DMS 273 treated with DMSO at 0.1 percent for 48 hours (cell line): Measurements from ENCODE around the gene PDGFB.

Source experiments
- DNase-seq: peaks from one replicate; lab custom pipeline; 2025; lab: John Stamatoyannopoulos, UW

PDGFB gene

GRCh38 chr22:39244496-39245129 is at the start of gene PDGFB:
TSS of gene PDGFB (minus strand) at chr22:39244982. CDS start at chr22:39243963, 1,019 bp downstream.
- DNase-seq = no peak

DNA sequence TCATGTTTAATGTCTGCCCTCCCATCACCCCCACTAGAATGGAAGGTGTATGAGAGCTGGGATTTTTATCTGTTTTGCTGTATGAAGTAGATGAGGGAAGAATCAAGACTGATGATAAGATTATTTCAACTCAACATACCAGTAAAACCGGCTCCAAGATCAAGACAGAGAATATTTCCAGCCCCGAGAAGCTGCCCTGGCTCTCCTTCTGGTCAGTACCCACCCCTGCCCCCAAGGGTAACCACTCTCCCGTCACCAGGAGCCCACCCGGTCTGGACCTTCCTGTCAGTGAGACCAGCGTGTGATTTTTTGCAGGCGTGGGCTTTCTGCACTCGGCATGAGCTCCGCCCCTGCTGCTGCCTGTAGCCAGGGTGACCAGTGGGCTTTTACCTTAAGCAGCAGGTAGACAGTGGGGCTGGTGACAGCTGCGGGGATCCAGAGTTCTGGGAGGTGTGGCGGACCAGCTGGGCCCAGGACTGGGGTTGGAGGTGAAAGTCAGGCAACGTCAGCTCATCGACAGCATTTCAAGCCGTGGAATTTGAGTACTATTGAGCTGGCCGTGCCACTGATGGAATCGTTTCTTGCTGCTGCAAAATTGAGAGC is 49.1 kb upstream of the PDGFB start:
- DNase-seq = no peak

GRCh38 chr22:39292561-39293074 is 47.8 kb upstream of the PDGFB start:
- DNase-seq = no peak

DNA sequence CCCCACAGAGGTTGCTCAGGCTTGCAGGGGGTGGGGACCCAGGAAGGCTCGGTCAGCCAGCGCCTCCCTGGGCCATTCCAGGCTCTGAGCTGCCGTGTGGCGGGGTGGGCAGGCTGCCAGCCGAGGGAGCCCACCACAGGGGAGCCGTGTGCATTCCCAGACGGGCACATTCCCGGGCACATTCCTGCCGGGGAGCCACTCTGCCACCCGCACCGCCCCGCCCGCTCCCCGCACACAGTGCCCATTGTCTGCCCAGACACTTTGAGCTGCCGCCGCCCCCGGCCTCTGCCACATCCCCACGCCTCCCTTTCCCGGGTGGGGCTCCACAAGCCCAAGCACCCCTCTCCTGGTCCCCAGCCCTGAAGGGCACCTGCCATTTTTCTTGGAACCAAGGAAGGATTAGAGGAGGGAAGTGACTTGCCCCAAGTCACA is 47.3 kb upstream of the PDGFB start:
- DNase-seq = no peak

DNA sequence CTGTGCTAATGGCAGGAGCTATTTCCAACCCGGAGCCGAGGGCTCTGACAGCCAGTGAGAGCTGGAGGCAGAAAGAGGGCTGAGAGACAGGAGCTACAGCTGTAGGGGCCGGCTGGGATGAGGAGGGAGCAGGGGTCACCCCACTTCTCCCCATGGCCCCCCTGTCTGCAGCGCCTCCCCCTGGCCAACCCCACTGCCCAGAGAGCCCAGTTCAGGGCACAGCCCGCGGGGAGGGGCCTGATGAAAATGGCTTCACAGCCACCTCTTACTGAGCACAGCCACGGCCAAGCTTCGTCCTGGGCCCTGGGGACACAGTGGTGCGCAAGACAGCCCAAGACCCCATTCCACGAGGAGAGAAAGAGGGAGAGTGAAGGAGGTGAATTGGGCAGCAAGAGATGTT is 46.7 kb upstream of the PDGFB start:
- no peak for DNase-seq

DNA sequence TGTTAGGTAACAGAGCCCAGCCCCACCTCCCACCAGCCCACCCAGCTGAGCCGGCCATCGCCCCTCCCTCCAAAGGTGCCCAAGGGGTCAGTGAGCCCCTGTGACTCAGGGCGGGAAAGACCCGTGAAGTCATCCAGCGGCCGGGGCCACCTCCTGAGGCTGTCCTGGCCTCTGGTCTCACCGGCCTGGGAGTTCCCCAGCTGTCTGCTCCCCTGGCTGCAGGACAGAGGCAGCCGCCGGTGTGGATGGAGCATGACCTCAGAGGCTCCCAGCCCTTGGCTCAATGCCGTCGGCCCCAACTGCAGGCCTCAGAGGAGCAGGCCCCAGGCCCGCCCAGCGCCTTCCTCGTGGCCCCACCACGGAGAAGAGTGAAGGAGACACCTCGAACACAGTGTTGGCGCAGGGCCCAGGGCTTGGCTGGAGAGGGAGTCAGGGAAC is 46.0 kb upstream of the PDGFB start:
- no peak for DNase-seq

DNA sequence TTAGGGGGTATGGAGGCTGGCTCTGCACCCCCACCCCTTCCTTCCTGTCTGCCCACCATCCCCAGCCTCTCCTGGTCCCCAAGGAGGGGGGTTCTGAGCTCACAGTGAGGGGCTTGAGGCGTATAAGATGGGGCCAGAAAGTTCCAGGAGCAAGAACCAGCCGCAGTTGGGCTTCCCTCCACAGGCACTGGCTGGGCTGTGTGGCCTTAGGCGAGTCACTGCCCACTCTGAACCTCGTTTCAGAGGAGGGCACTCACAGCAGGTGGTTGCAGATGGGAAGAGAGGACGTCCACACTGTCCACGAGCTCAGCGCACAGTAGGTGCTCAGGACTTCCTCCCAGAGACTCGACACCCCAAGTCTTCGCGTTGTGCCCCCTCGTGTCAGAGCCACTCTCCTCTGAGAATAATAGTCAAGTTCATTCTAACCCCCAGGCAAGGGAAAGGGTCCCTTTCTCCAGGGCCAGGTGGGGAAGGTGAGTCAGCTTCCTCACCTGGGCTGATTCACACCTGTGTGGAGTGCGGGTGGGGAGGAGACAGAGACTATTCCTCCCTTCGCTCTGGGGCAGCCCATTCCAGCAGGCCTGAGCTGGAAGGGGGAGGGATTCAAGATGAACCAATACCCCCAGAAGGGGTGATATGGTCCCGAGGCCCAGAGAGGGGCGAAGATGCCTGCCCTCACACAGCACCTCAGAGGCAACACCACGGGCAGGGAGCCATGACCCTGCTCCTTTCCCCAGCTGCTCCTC is 45.4 kb upstream of the PDGFB start:
- no peak for DNase-seq

- no peak for DNase-seq
These were observed 44.8 kb upstream of the PDGFB start for GRCh38 chr22:39289533-39289932.

GRCh38 chr22:39288135-39288898 is 43.5 kb upstream of the PDGFB start:
- no peak for DNase-seq

GRCh38 chr22:39287076-39287725 is 42.4 kb upstream of the PDGFB start:
- no peak for DNase-seq

DNA sequence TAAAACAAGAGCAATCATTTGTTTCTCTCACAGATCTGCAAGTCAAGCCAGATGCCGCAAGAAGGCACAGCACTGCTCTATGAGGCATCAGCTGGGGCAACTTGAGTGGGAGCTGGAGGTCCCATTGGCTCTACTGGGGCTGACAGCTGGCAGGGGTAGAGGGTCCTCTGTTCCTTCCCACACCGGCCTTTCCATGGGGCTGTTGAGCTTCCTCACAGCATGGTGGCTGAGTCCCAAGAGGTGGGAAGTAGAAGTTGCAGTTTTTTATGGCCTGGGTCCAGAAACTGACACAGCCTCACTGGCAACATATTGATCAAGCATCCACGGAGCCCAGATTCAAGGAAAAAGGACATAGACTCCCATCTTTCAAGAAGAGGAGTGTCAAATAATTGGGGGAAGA is 40.2 kb upstream of the PDGFB start:
- no peak for DNase-seq

GRCh38 chr22:39284142-39284980 is 39.6 kb upstream of the PDGFB start:
- DNase-seq = no peak

- DNase-seq = no peak
These were observed 38.8 kb upstream of the PDGFB start for GRCh38 chr22:39283322-39284141.

GRCh38 chr22:39282645-39283321 is 38.0 kb upstream of the PDGFB start:
- DNase-seq = no peak

DNA sequence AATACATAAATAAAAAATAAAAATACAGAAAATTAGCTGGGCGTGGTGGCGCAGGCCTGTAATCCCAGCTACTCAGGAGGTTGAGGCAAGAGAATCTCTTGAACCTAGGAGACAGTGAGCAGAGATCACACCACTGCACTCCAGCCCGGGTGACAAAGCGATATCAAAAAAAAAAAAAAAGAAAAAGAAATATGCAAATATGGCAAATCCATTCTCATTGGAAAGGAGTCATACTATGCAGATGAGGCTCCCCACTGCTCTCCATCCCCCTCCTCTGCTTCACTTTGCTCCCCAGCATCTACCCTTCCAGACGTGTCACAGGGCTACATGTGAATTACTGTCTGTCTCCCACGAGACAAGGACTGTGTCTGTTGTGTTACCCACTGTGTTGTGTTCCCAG is 36.3 kb upstream of the PDGFB start:
- DNase-seq = no peak

DNA sequence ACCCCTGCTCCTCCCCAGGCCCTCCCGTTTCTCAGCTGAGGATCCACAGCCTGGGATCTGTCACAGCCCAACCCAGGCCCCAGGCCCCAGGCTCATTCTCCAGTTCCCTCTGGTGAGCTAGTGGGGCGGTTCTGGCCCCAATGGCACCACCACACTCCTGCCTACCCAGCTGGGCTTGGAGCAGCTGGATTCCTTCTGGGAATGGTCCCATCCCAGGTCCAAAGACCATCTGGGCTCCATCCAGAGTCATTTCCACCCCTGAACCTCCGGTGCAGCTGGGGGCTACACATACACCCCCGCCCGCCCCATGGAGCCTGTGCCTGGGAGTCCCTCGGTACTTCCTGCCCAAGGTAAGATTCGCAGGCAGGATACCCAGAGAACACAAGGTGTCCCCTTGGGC is 35.5 kb upstream of the PDGFB start:
- DNase-seq = no peak

- no peak for DNase-seq
These were observed 34.5 kb upstream of the PDGFB start for GRCh38 chr22:39279170-39279850.

GRCh38 chr22:39278040-39278439 is 33.3 kb upstream of the PDGFB start:
- no peak for DNase-seq

GRCh38 chr22:39277142-39277607 is 32.4 kb upstream of the PDGFB start:
- DNase-seq = no peak
